DOHH2 (cell line): ENCODE data around the gene TEX51.

Experiments used
- H3F3A ChIP-seq: fragments of 200-600 bp; sonication (generic), shearing (Covaris generic); 2 replicates; pipeline ENCODE4 v1.6.0; 2016; ENCODE audit warnings: antibody characterized with exemption, mild to moderate bottlenecking; ENCODE audit not compliant: control insufficient read depth, insufficient read depth
- H3K27ac ChIP-seq: fragments of 200-600 bp; sonication (generic); 2 replicates; pipeline ENCODE4 v1.5.1; 2014; ENCODE audit warnings: low read depth, mild to moderate bottlenecking, low read length, moderate library complexity
- H3K27me3 ChIP-seq: fragments of 200-600 bp; sonication (generic); 2 replicates; pipeline ENCODE4 v1.6.1; 2014; ENCODE audit warnings: mild to moderate bottlenecking, low read length, mixed read lengths; ENCODE audit not compliant: control insufficient read depth
- H3K36me3 ChIP-seq: fragments of 200-600 bp; sonication (generic); 2 replicates; pipeline ENCODE4 v1.6.1; 2014; ENCODE audit warnings: mild to moderate bottlenecking, low read length, moderate library complexity, mixed read lengths; ENCODE audit not compliant: control insufficient read depth
- H3K4me1 ChIP-seq: fragments of 200-600 bp; sonication (generic); 2 replicates; pipeline ENCODE4 v1.6.1; 2014; ENCODE audit warnings: mild to moderate bottlenecking, low read length, mixed read lengths; ENCODE audit not compliant: control insufficient read depth
- H3K4me2 ChIP-seq: fragments of 200-600 bp; sonication (generic); 2 replicates; pipeline ENCODE4 v1.6.0; 2014; ENCODE audit warnings: mild to moderate bottlenecking, low read length, moderate library complexity
- H3K4me3 ChIP-seq: fragments of 200-600 bp; sonication (generic); 2 replicates; pipeline ENCODE4 v1.5.1; 2014; ENCODE audit warnings: mild to moderate bottlenecking, low read length, mixed read lengths
- H3K79me2 ChIP-seq: fragments of 200-600 bp; sonication (generic); 2 replicates; pipeline ENCODE4 v1.6.1; 2014; ENCODE audit warnings: mild to moderate bottlenecking, low read length, mixed read lengths; ENCODE audit not compliant: control insufficient read depth
- H3K9me2 ChIP-seq: fragments of 200-600 bp; sonication (generic); replicated peaks from 2 replicates; pipeline ENCODE4 v1.6.1; 2014; ENCODE audit warnings: mild to moderate bottlenecking, low read length, mixed read lengths; ENCODE audit not compliant: control insufficient read depth
- H3K9me3 ChIP-seq: fragments of 200-600 bp; sonication (generic); 2 replicates; pipeline ENCODE4 v1.6.1; 2014; ENCODE audit warnings: antibody characterized with exemption, low read length, mixed read lengths; ENCODE audit not compliant: control insufficient read depth, insufficient read depth
- H4K20me1 ChIP-seq: fragments of 200-600 bp; sonication (generic); 2 replicates; pipeline ENCODE4 v1.6.0; 2014; ENCODE audit warnings: low read depth, mild to moderate bottlenecking, antibody characterized with exemption, low read length, moderate library complexity; ENCODE audit not compliant: control insufficient read depth, insufficient read depth
- CTCF ChIP-seq: fragments of 200-600 bp; sonication (generic); IDR thresholded peaks from one replicate; pipeline ENCODE4 v1.5.1; 2014; ENCODE audit warnings: antibody characterized with exemption, mild to moderate bottlenecking, low read depth, low read length; ENCODE audit not compliant: poor library complexity, severe bottlenecking
- EZH2phosphoT487 ChIP-seq: fragments of 200-600 bp; sonication (generic); IDR thresholded peaks from 2 replicates; pipeline ENCODE4 v1.6.1; 2017; ENCODE audit warnings: borderline replicate concordance, mild to moderate bottlenecking, antibody characterized with exemption, low read length, moderate library complexity, mixed read lengths

The TEX51 gene

DNA sequence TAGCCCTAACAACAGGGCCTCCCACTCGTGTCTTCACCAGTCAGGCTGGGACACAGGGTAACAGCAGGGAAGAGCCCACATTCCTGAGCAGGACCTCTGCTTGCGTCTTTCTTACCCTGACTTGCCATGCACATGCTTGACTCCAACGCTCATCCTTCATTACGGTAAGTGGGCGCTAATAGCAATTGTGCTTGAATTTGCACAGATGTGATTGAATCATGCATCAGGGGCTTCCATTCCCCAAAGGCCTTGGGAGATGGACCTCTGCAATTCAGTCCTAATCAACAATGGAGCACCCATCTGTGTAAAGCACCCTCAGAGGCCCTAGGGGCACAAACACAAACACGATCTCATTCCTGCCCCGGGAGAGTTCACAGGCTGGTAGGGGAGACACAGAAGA lies 13.5 kb downstream of the TEX51 start:
- Histone ChIP-seq H3K9me3 (0 out of 2 replicates have a peak, but pooled peaks cover 6% of the 10 kb centered on the region), H3F3A (no peaks in the 10 kb centered on the region), H3K27ac (no peak overlapping the region), H3K79me2 (no peaks in the 10 kb centered on the region), H3K4me2 (no peak overlapping the region), H3K36me3 (no peaks in the 10 kb centered on the region), H3K27me3 (no peaks in the 10 kb centered on the region), H4K20me1 (no peaks in the 10 kb centered on the region), H3K4me3 (no peak overlapping the region), H3K4me1 (peaks cover 51% of the 10 kb centered on the region), H3K9me2 (no peaks in the 10 kb centered on the region)
- TF ChIP-seq CTCF, result no peak
- TF ChIP-seq EZH2phosphoT487, result no peak

DNA sequence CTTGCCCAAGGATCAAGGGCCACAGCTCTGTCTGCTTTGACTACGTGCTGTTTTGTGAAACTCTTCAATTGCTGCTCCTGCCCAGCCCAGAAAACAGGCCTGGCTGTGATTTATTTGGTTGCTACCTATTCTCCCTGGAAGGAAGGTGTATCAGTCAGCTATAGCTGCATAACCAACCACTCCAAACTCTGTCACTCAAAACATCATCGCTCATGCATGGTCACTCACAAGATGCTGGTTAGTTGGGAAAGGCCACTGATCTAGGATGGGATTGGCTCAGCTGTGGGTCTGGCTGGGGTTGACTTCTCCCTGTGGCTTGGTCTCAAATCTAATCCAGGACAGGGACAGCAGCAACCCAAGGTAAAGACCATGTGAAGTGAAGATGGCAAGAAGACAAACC lies 14.6 kb downstream of the TEX51 start:
- no peak overlapping the region for H3K4me3 ChIP-seq

GRCh38 chr2:126913881-126914615 lies 15.4 kb downstream of the TEX51 start:
- H3K27me3 ChIP-seq, result no peaks in the 10 kb centered on the region
- H3K4me1 ChIP-seq, result peaks cover 33% of the 10 kb centered on the region
- no peak overlapping the region for H3K4me2 ChIP-seq
- no peaks in the 10 kb centered on the region for H3F3A ChIP-seq
- no peaks in the 10 kb centered on the region for H3K79me2 ChIP-seq
- TF ChIP-seq EZH2phosphoT487, result no peak
- TF ChIP-seq CTCF, result no peak
- no peak overlapping the region for H3K4me3 ChIP-seq
- H3K9me2 ChIP-seq, result no peaks in the 10 kb centered on the region
- H3K9me3 ChIP-seq, result 0 out of 2 replicates have a peak, but pooled peaks cover 6% of the 10 kb centered on the region
- no peaks in the 10 kb centered on the region for H3K36me3 ChIP-seq
- no peaks in the 10 kb centered on the region for H4K20me1 ChIP-seq
- no peak overlapping the region for H3K27ac ChIP-seq

More for the DNA sequence above, 14.6 kb downstream of the TEX51 start:
- no peak overlapping the region for H3K4me2 ChIP-seq
- no peaks in the 10 kb centered on the region for H3F3A ChIP-seq
- TF ChIP-seq EZH2phosphoT487, result no peak
- no peak for TF ChIP-seq CTCF
- 0 out of 2 replicates have a peak, but pooled peaks cover 6% of the 10 kb centered on the region for H3K9me3 ChIP-seq
- no peaks in the 10 kb centered on the region for H3K36me3 ChIP-seq
- peaks cover 41% of the 10 kb centered on the region for H3K4me1 ChIP-seq
- no peak overlapping the region for H3K27ac ChIP-seq
- H3K27me3 ChIP-seq, result no peaks in the 10 kb centered on the region
- no peaks in the 10 kb centered on the region for H4K20me1 ChIP-seq
- no peaks in the 10 kb centered on the region for H3K79me2 ChIP-seq
- no peaks in the 10 kb centered on the region for H3K9me2 ChIP-seq
